Endothelial cell of umbilical vein (primary cell): ENCODE data around the gene NTF3. TPM values are rescaled to one million over a fixed set of nuclear protein-coding genes. Genes with fewer than 3 reads are reported as not detected.

Source experiments
- BruUV-seq: library from RNA; stranded (reverse); fragments of 400-500 nt; replicated peaks from 2 replicates; lab custom pipeline; 2021; lab: Mats Ljungman, UMichigan
- CTCF ChIA-PET: fragments of 300-600, 350-600 bp; sonication (Branson Sonifier 250); formaldehyde crosslinking; loops from one replicate; lab custom pipeline; 2021; ENCODE audit warnings: antibody characterized with exemption, inconsistent platforms; lab: Charles Lee
- POLR2A ChIA-PET: fragments of 300-600, 350-600 bp; sonication (Branson Sonifier 250); formaldehyde crosslinking; loops from one replicate; lab custom pipeline; 2021; ENCODE audit warnings: antibody characterized with exemption, inconsistent platforms; lab: Charles Lee
- DNase-seq: peaks from one replicate; pipeline ENCODE4 v3.0.0-alpha.2; 2011; ENCODE audit warnings: low read depth, low spot score
- FAIRE-seq: peaks from 2 replicates; lab custom pipeline; 2011; peaks lifted over from hg19 to GRCh38; lab: Jason Lieb, UNC
- H2AFZ ChIP-seq: 2 replicates; pipeline ENCODE4 v1.6.0; 2012; ENCODE audit warnings: low read depth, low read length, control low read depth, inconsistent platforms
- H3K27ac ChIP-seq: 2 replicates; pipeline ENCODE4 v1.5.1; 2011; ENCODE audit warnings: low read depth, mild to moderate bottlenecking, control low read depth, low read length, moderate library complexity; ENCODE audit not compliant: insufficient read depth
- H3K27me3 ChIP-seq, 2 experiments: 2 replicates each; pipeline versions ENCODE4 v1.6.0 to v1.6.1; 2011; ENCODE audit warnings: low read length in 2 of 2, mixed read lengths in 1 of 2; ENCODE audit not compliant: control insufficient read depth in 2 of 2, insufficient read depth in 2 of 2
- H3K36me3 ChIP-seq, 2 experiments: 2 replicates in 1 of 2; 3 replicates in 1 of 2; pipeline ENCODE4 v1.5.1; 2011; ENCODE audit warnings: low read length in 2 of 2, mild to moderate bottlenecking in 1 of 2, moderate library complexity in 1 of 2; ENCODE audit not compliant: control insufficient read depth in 2 of 2, insufficient read depth in 2 of 2; ENCODE audit errors: extremely low read depth in 1 of 2
- H3K4me1 ChIP-seq: 3 replicates; pipeline ENCODE4 v1.5.1; 2011; ENCODE audit warnings: mild to moderate bottlenecking, low read length; ENCODE audit not compliant: control insufficient read depth, insufficient read depth; ENCODE audit errors: extremely low read depth
- H3K4me2 ChIP-seq: 2 replicates; pipeline ENCODE4 v1.6.1; 2011; ENCODE audit warnings: low read length, control low read depth, mixed read lengths; ENCODE audit not compliant: insufficient read depth
- H3K4me3 ChIP-seq, 3 experiments: fragments of 200-600 bp in 1 of 3; sonication (generic), shearing (Covaris generic) in 1 of 3; replicated peaks in 1 of 3; 2 replicates each; pipeline ENCODE4 v1.5.1; 2011 to 2016; ENCODE audit warnings: control low read depth in 3 of 3, low read length in 3 of 3, mild to moderate bottlenecking in 2 of 3, inconsistent platforms in 1 of 3, low read depth in 1 of 3, moderate library complexity in 1 of 3; ENCODE audit not compliant: insufficient read depth in 1 of 3
- H3K79me2 ChIP-seq: 2 replicates; pipeline ENCODE4 v1.6.0; 2012; ENCODE audit warnings: low read length, inconsistent platforms; ENCODE audit not compliant: control insufficient read depth, insufficient read depth
- H3K9ac ChIP-seq: replicated peaks from 2 replicates; pipeline ENCODE3; 2011; ENCODE audit warnings: low read length, control low read depth; ENCODE audit not compliant: insufficient read depth; ENCODE audit errors: extremely low read depth
- H3K9me1 ChIP-seq: replicated peaks from 3 replicates; pipeline ENCODE4 v1.6.0; 2011; ENCODE audit warnings: mild to moderate bottlenecking, low read length; ENCODE audit not compliant: control insufficient read depth, insufficient read depth; ENCODE audit errors: extremely low read depth
- H3K9me3 ChIP-seq: replicated peaks from 2 replicates; pipeline ENCODE4 v1.5.1; 2012; ENCODE audit warnings: low read length, inconsistent platforms; ENCODE audit not compliant: control insufficient read depth, insufficient read depth
- H4K20me1 ChIP-seq: replicated peaks from 2 replicates; pipeline ENCODE3; 2011; ENCODE audit warnings: mild to moderate bottlenecking, low read length; ENCODE audit not compliant: control insufficient read depth, insufficient read depth; ENCODE audit errors: extremely low read depth
- CTCF ChIP-seq, 2 donors: IDR thresholded peaks; 1 replicate in 1 of 2; 2 replicates in 1 of 2; pipeline ENCODE4 v1.5.1; 2011; ENCODE audit warnings: low read length in 2 of 2, mild to moderate bottlenecking in 2 of 2, moderate library complexity in 2 of 2, control low read depth in 1 of 2, inconsistent platforms in 1 of 2, low read depth in 1 of 2; ENCODE audit not compliant: insufficient read depth in 1 of 2; ENCODE audit errors: extremely low read depth in 1 of 2
- EZH2 ChIP-seq: IDR thresholded peaks from 2 replicates; pipeline ENCODE4 v1.6.1; 2012; ENCODE audit warnings: borderline replicate concordance, low read depth, mild to moderate bottlenecking, moderate library complexity, low read length, inconsistent platforms; ENCODE audit not compliant: severe bottlenecking
- FOS ChIP-seq: IDR thresholded peaks from 2 replicates; pipeline ENCODE4 v1.6.1; 2011; ENCODE audit warnings: mild to moderate bottlenecking, low read length, moderate library complexity, borderline replicate concordance; ENCODE audit not compliant: insufficient read depth
- GATA2 ChIP-seq: IDR thresholded peaks from 2 replicates; pipeline ENCODE4 v1.7.0; 2011; ENCODE audit warnings: low read depth, mild to moderate bottlenecking, moderate library complexity, mixed read lengths, low read length; ENCODE audit not compliant: insufficient read length, insufficient read depth
- JUN ChIP-seq: IDR thresholded peaks from 2 replicates; pipeline ENCODE4 v1.6.1; 2011; ENCODE audit warnings: borderline replicate concordance, low read depth; ENCODE audit not compliant: insufficient read length, insufficient read depth
- MAX ChIP-seq: IDR thresholded peaks from 2 replicates; pipeline ENCODE4 v1.6.1; 2011; ENCODE audit not compliant: insufficient read depth, insufficient read length
- POLR2A ChIP-seq: IDR thresholded peaks from 2 replicates; pipeline ENCODE4 v1.6.1; 2012; ENCODE audit warnings: low read depth, mild to moderate bottlenecking, control low read depth, low read length
- dilution Hi-C: fragments of 300-500 bp; cut with MboI; formaldehyde crosslinking; loops from one replicate; pipeline ENCODE4 v1.15.0; 2019; ENCODE audit warnings: low sequenced_read_pairs; ENCODE audit not compliant: extremely low pct_ligation_motif_present
- intact Hi-C: fragments of 100-400 bp; cut with micrococcal nuclease; formaldehyde crosslinking; loops from one replicate; pipeline ENCODE4 v1.10.0; 2022
- polyA plus RNA-seq, 4 experiments: library from polyadenylated mRNA; depleted of rRNA in 3 of 4; stranded (reverse) in 3 of 4; unstranded in 1 of 4; fragments of >200 nt; gene quantifications; 2 replicates each; pipeline versions ENCODE4 v1.2.1 to v1.2.3, GENCODE V29; 2011 to 2012; ENCODE audit warnings: missing spikeins in 1 of 4
- total RNA-seq: library from RNA; stranded (reverse); gene quantifications from 2 replicates; pipeline ENCODE4 v1.2.3, GENCODE V29; 2021

Gene NTF3
- total and polyA plus RNA-seq, 2 donors (not counting 3 experiments of a cell fraction or from before 2014, with no cell fraction given): not detected

- H3K27ac ChIP-seq: no peak overlapping the region
- no peak for DNase-seq
- no peak for FAIRE-seq
- H3K79me2 ChIP-seq: no peaks in the 10 kb centered on the region
- H3K4me1 ChIP-seq: no peaks in the 10 kb centered on the region
- no peaks in the 10 kb centered on the region for H4K20me1 ChIP-seq
- intact Hi-C loops: no loop called here
- H3K4me3 ChIP-seq: no peak overlapping the region
- no TSS peak for BruUV-seq
- no peak overlapping the region for H3K9ac ChIP-seq
- CTCF ChIA-PET: interaction anchor here (0.6 to 0.8 kb wide), 2 partner anchors 85 kb away, joined by 3 to 7 read pairs; no protein-coding TSS in a partner anchor
- TF ChIP-seq GATA2 (no peak), FOS (no peak), CTCF (IDR thresholded peaks at IDR 0.05; ENCODE audit: extremely low read depth in 1 of 2, insufficient read depth in 1 of 2, low read depth in 1 of 2, low read length in 2 of 2) (no peak), MAX (no peak)
- no peaks in the 10 kb centered on the region for H3K9me1 ChIP-seq
- H3K36me3 ChIP-seq: no peaks in the 10 kb centered on the region
- dilution Hi-C loops: no loop called here
- H3K27me3 ChIP-seq: peaks cover 11 to 15% of the 10 kb centered on the region in 2 experiments
- no peak overlapping the region for H3K4me2 ChIP-seq
- H3K9me3 ChIP-seq: no peaks in the 10 kb centered on the region
- POLR2A ChIA-PET: no interaction called here
- no peak overlapping the region for H2AFZ ChIP-seq
These were observed 81.5 kb downstream of the NTF3 start for GRCh38 chr12:5513406-5513805.

GRCh38 chr12:5514016-5514415, 82.1 kb downstream of the NTF3 start:
- no peak overlapping the region for H3K9ac ChIP-seq
- no peak overlapping the region for H2AFZ ChIP-seq
- intact Hi-C loops (no loop called here), dilution Hi-C loops (no loop called here)
- H3K79me2 ChIP-seq: no peaks in the 10 kb centered on the region
- no peaks in the 10 kb centered on the region for H4K20me1 ChIP-seq
- H3K4me3 ChIP-seq: no peak overlapping the region
- peaks cover 11 to 15% of the 10 kb centered on the region in 2 experiments for H3K27me3 ChIP-seq
- no peak for DNase-seq
- no peak overlapping the region for H3K27ac ChIP-seq
- no peaks in the 10 kb centered on the region for H3K36me3 ChIP-seq
- CTCF ChIA-PET: interaction anchor here (0.8 kb wide), 1 partner anchor 86 kb away, joined by 7 read pairs; no protein-coding TSS in a partner anchor
- FAIRE-seq: no peak
- H3K9me3 ChIP-seq: no peaks in the 10 kb centered on the region
- no TSS peak for BruUV-seq
- no peak overlapping the region for H3K4me2 ChIP-seq
- TF ChIP-seq CTCF (IDR thresholded peaks at IDR 0.05; ENCODE audit: extremely low read depth in 1 of 2, insufficient read depth in 1 of 2, low read depth in 1 of 2, low read length in 2 of 2) (no peak), JUN (no peak), EZH2 (no peak), POLR2A (no peak)
- POLR2A ChIA-PET: no interaction called here
- H3K4me1 ChIP-seq: no peaks in the 10 kb centered on the region
- no peaks in the 10 kb centered on the region for H3K9me1 ChIP-seq
